Inflammatory macrophage treated with lipopolysaccharide for 1 hour (primary cell): Measurements from ENCODE around the gene SMC5.
"Not testable (repeated sequence)": the region's sequence is repeated elsewhere in the genome, so short reads cannot be mapped to it uniquely, and the experiment has no call there.

Experiments
- DNase-seq, 2 donors: peaks; one replicate each; pipeline ENCODE4 v3.0.0-alpha.2; 2020 to 2022

Gene SMC5

GRCh38 chr9:70374962-70375618, 116.3 kb downstream of the SMC5 start:
- no peak for DNase-seq

GRCh38 chr9:70382046-70382708, 123.4 kb downstream of the SMC5 start:
- DNase-seq: no peak

- no peak for DNase-seq
These were observed 124.2 kb downstream of the SMC5 start for GRCh38 chr9:70382709-70383605.

- DNase-seq: no peak
These were observed 126.6 kb downstream of the SMC5 start for GRCh38 chr9:70385426-70385825.

GRCh38 chr9:70387663-70388062, 128.9 kb downstream of the SMC5 start:
- no peak for DNase-seq

GRCh38 chr9:70389188-70389587, 130.4 kb downstream of the SMC5 start:
- no peak for DNase-seq

GRCh38 chr9:70389621-70390266, 131.0 kb downstream of the SMC5 start:
- no peak for DNase-seq

GRCh38 chr9:70390933-70391341, 132.2 kb downstream of the SMC5 start:
- DNase-seq: peak in 1 of 2 donors; percentile 36

- peak in 1 of 2 donors; percentile 40 for DNase-seq
These were observed 133.4 kb downstream of the SMC5 start for GRCh38 chr9:70392189-70392588.

GRCh38 chr9:70392850-70393249, 134.1 kb downstream of the SMC5 start:
- DNase-seq: no peak

GRCh38 chr9:70395652-70396051, 136.9 kb downstream of the SMC5 start:
- no peak for DNase-seq

GRCh38 chr9:70398145-70398556, 139.4 kb downstream of the SMC5 start:
- DNase-seq: peak; percentile 58 to 70

GRCh38 chr9:70399141-70399540, 140.4 kb downstream of the SMC5 start:
- DNase-seq: no peak

- DNase-seq: no peak
These were observed 141.5 kb downstream of the SMC5 start for GRCh38 chr9:70400107-70400892.

GRCh38 chr9:70401241-70401640, 142.5 kb downstream of the SMC5 start:
- DNase-seq: not testable (repeated sequence)

- DNase-seq: no peak
These were observed 143.4 kb downstream of the SMC5 start for GRCh38 chr9:70402213-70402612.

GRCh38 chr9:70403166-70403565, 144.4 kb downstream of the SMC5 start:
- DNase-seq: no peak

- DNase-seq: no peak
These were observed 144.8 kb downstream of the SMC5 start for GRCh38 chr9:70403618-70404025.

- no peak for DNase-seq
These were observed 145.5 kb downstream of the SMC5 start for GRCh38 chr9:70404261-70404660.
